HG03175 (cell line): ENCODE results near the gene SLC30A3.

Source experiments
- ATAC-seq: cut with Tn5 transposase; IDR thresholded peaks from one replicate; pipeline ENCODE4 v1.9.1; 2021; ENCODE audit warnings: mild to moderate bottlenecking, moderate library complexity; ENCODE audit not compliant: unreplicated experiment

SLC30A3 gene

GRCh38 chr2:27261926-27262298, 935 bp downstream of the SLC30A3 start:
- ATAC-seq, result no peak

GRCh38 chr2:27261241-27261925, 1.5 kb downstream of the SLC30A3 start:
- no peak for ATAC-seq

- ATAC-seq, result no peak
Measured at GRCh38 chr2:27258051-27258450, 4.8 kb downstream of the SLC30A3 start.

- ATAC-seq, result no peak
Measured at GRCh38 chr2:27256855-27257454, 5.9 kb downstream of the SLC30A3 start.

GRCh38 chr2:27255660-27256059, 7.2 kb downstream of the SLC30A3 start:
- no peak for ATAC-seq

GRCh38 chr2:27255187-27255586, 7.7 kb downstream of the SLC30A3 start:
- no peak for ATAC-seq

- ATAC-seq, result no peak
Measured at GRCh38 chr2:27251766-27252165, 11.1 kb downstream of the SLC30A3 start.

GRCh38 chr2:27250652-27251379, 12.0 kb downstream of the SLC30A3 start:
- ATAC-seq, result no peak

GRCh38 chr2:27249891-27250651, 12.8 kb downstream of the SLC30A3 start:
- ATAC-seq, result peak; percentile 52

GRCh38 chr2:27249159-27249890, 13.5 kb downstream of the SLC30A3 start:
- no peak for ATAC-seq

GRCh38 chr2:27247893-27248292, 15.0 kb downstream of the SLC30A3 start:
- ATAC-seq, result no peak

GRCh38 chr2:27245626-27246025, 17.2 kb downstream of the SLC30A3 start:
- no peak for ATAC-seq

- no peak for ATAC-seq
Measured at GRCh38 chr2:27245116-27245515, 17.7 kb downstream of the SLC30A3 start.

GRCh38 chr2:27243391-27244130, 19.3 kb downstream of the SLC30A3 start:
- no peak for ATAC-seq

GRCh38 chr2:27242614-27242951, 20.3 kb downstream of the SLC30A3 start:
- ATAC-seq, result no peak

GRCh38 chr2:27241761-27242613, 20.9 kb downstream of the SLC30A3 start:
- ATAC-seq, result no peak

- ATAC-seq, result no peak
Measured at GRCh38 chr2:27240406-27240805, 22.4 kb downstream of the SLC30A3 start.

GRCh38 chr2:27238976-27239375, 23.9 kb downstream of the SLC30A3 start:
- no peak for ATAC-seq

GRCh38 chr2:27237341-27237945, 25.4 kb downstream of the SLC30A3 start:
- ATAC-seq, result no peak
